IMR-90 (cell line): ENCODE results near the gene NUP107. TPM values are rescaled to one million over a fixed set of nuclear protein-coding genes. Genes with fewer than 3 reads are reported as not detected.

Experiments
- ATAC-seq: fragments of 200-7000 bp; cut with Tn5 transposase; 2 replicates; pipeline ENCODE4 v1.9.1; 2020; ENCODE audit warnings: low read depth, mild to moderate bottlenecking, moderate library complexity
- BruUV-seq: library from RNA; stranded (reverse); fragments of 400-500 nt; replicated peaks from 2 replicates; lab custom pipeline; 2021; lab: Mats Ljungman, UMichigan
- CTCF ChIA-PET: fragments of 300-600 bp; formaldehyde crosslinking; extraction: SDS; loops from one replicate; lab custom pipeline; 2021; ENCODE audit warnings: antibody characterized with exemption; lab: Yijun Ruan, JAX
- POLR2A ChIA-PET: fragments of 300-600 bp; sonication (Branson Sonifier 250); formaldehyde crosslinking; loops from one replicate; lab custom pipeline; 2022; ENCODE audit warnings: antibody characterized with exemption; ENCODE audit not compliant: unreplicated experiment; lab: Charles Lee
- DNase-seq: peaks from one replicate; pipeline ENCODE4 v3.0.0; 2013
- H2AFZ ChIP-seq: replicated peaks from 2 replicates; pipeline ENCODE3; 2013; ENCODE audit warnings: low read length, mild to moderate bottlenecking; ENCODE audit not compliant: poor library complexity
- H2AK5ac ChIP-seq: 2 replicates; pipeline ENCODE4 v1.6.1; 2013; ENCODE audit warnings: low read depth, low read length, inconsistent platforms
- H2AK9ac ChIP-seq: replicated peaks from 2 replicates; pipeline ENCODE3; 2013; ENCODE audit warnings: mild to moderate bottlenecking, low read depth, low read length, moderate library complexity; ENCODE audit not compliant: poor library complexity
- H2BK120ac ChIP-seq: 2 replicates; pipeline ENCODE4 v1.6.1; 2013; ENCODE audit warnings: low read depth, low read length, inconsistent platforms
- H2BK15ac ChIP-seq: 3 replicates; pipeline ENCODE4 v1.6.1; 2013; ENCODE audit warnings: low read depth, low read length, inconsistent platforms
- H2BK20ac ChIP-seq: 2 replicates; pipeline ENCODE4 v1.6.1; 2013; ENCODE audit warnings: low read depth, mild to moderate bottlenecking, inconsistent platforms, low read length, moderate library complexity
- H2BK5ac ChIP-seq: 2 replicates; pipeline ENCODE4 v1.6.1; 2013; ENCODE audit warnings: mild to moderate bottlenecking, low read depth, low read length, inconsistent platforms; ENCODE audit not compliant: poor library complexity, severe bottlenecking
- H3K14ac ChIP-seq: replicated peaks from 2 replicates; pipeline ENCODE4 v1.6.1; 2013; ENCODE audit warnings: low read depth, low read length, inconsistent platforms
- H3K18ac ChIP-seq: 2 replicates; pipeline ENCODE4 v1.6.1; 2013; ENCODE audit warnings: low read depth, low read length, control low read depth
- H3K23ac ChIP-seq: 2 replicates; pipeline ENCODE4 v1.6.1; 2013; ENCODE audit warnings: low read depth, low read length, inconsistent platforms
- H3K27ac ChIP-seq: 2 replicates; pipeline ENCODE4 v1.5.1; 2013; ENCODE audit warnings: mild to moderate bottlenecking, control low read depth, low read length; ENCODE audit not compliant: insufficient read depth
- H3K27me3 ChIP-seq: 2 replicates; pipeline ENCODE4 v1.6.1; 2013; ENCODE audit warnings: low read length; ENCODE audit not compliant: control insufficient read depth, insufficient read depth
- H3K36me3 ChIP-seq: 2 replicates; pipeline ENCODE4 v1.6.1; 2013; ENCODE audit warnings: low read length, mixed read lengths; ENCODE audit not compliant: control insufficient read depth, insufficient read depth
- H3K4ac ChIP-seq: 2 replicates; pipeline ENCODE4 v1.6.1; 2013; ENCODE audit warnings: low read depth, low read length, inconsistent platforms
- H3K4me1 ChIP-seq: 2 replicates; pipeline ENCODE4 v1.6.1; 2013; ENCODE audit warnings: low read length, mixed read lengths; ENCODE audit not compliant: control insufficient read depth, insufficient read depth
- H3K4me2 ChIP-seq: 2 replicates; pipeline ENCODE4 v1.6.1; 2013; ENCODE audit warnings: low read depth, mild to moderate bottlenecking, control low read depth, low read length, moderate library complexity
- H3K4me3 ChIP-seq: 2 replicates; pipeline ENCODE4 v1.5.1; 2013; ENCODE audit warnings: low read depth, mild to moderate bottlenecking, control low read depth, low read length, moderate library complexity; ENCODE audit not compliant: insufficient read depth
- H3K56ac ChIP-seq: 2 replicates; pipeline ENCODE4 v1.6.1; 2013; ENCODE audit warnings: low read length, inconsistent platforms; ENCODE audit not compliant: insufficient read depth; ENCODE audit errors: extremely low read depth
- H3K79me1 ChIP-seq, 2 experiments: 2 replicates each; pipeline ENCODE4 v1.6.1; 2013; ENCODE audit warnings: low read length in 2 of 2, inconsistent platforms in 1 of 2, low read depth in 1 of 2
- H3K9ac ChIP-seq: 2 replicates; pipeline ENCODE4 v1.6.1; 2013; ENCODE audit warnings: low read depth, low read length, control low read depth
- H3K9me1 ChIP-seq: 2 replicates; pipeline ENCODE4 v1.6.1; 2013; ENCODE audit warnings: low read length, inconsistent platforms; ENCODE audit not compliant: insufficient read depth
- H3K9me3 ChIP-seq: 2 replicates; pipeline ENCODE4 v1.6.1; 2013; ENCODE audit warnings: low read length; ENCODE audit not compliant: control insufficient read depth, insufficient read depth
- H4K20me1 ChIP-seq: 2 replicates; pipeline ENCODE4 v1.6.1; 2013; ENCODE audit warnings: low read length, inconsistent platforms; ENCODE audit not compliant: insufficient read depth
- H4K5ac ChIP-seq: 2 replicates; pipeline ENCODE4 v1.6.1; 2013; ENCODE audit warnings: mild to moderate bottlenecking, low read depth, low read length, control low read depth
- H4K8ac ChIP-seq, 2 experiments: 2 replicates each; pipeline ENCODE4 v1.6.1; 2013; ENCODE audit warnings: low read depth in 2 of 2, low read length in 2 of 2, control low read depth in 1 of 2, inconsistent platforms in 1 of 2
- H4K91ac ChIP-seq: 2 replicates; pipeline ENCODE4 v1.6.1; 2013; ENCODE audit warnings: low read depth, low read length, inconsistent platforms; ENCODE audit not compliant: insufficient read depth
- BHLHE40 ChIP-seq: fragments of 150-350 bp; IDR thresholded peaks from 2 replicates; pipeline ENCODE4 v1.6.1; 2016; ENCODE audit warnings: mild to moderate bottlenecking, low read depth, low read length
- CHD1 ChIP-seq: IDR thresholded peaks from 2 replicates; pipeline ENCODE4 v1.6.1; 2012; ENCODE audit warnings: low read depth, low read length, improper control_type of control experiment
- CTCF ChIP-seq: conservative IDR thresholded peaks from 2 replicates; pipeline ENCODE4 v1.5.1; 2012; ENCODE audit warnings: mild to moderate bottlenecking, low read depth, low read length, improper control_type of control experiment
- MAFK ChIP-seq: IDR thresholded peaks from 2 replicates; pipeline ENCODE4 v1.6.1; 2012; ENCODE audit warnings: low read depth, low read length, improper control_type of control experiment
- MXI1 ChIP-seq: IDR thresholded peaks from 2 replicates; pipeline ENCODE4 v1.6.1; 2012; ENCODE audit warnings: low read depth, mild to moderate bottlenecking, low read length, moderate library complexity, borderline replicate concordance
- RCOR1 ChIP-seq: IDR thresholded peaks from 2 replicates; pipeline ENCODE4 v1.6.1; 2012; ENCODE audit warnings: mild to moderate bottlenecking, low read length, improper control_type of control experiment; ENCODE audit not compliant: insufficient replicate concordance
- SMC3 ChIP-seq: fragments of 150-350 bp; IDR thresholded peaks from 2 replicates; pipeline ENCODE4 v1.6.1; 2016; ENCODE audit warnings: low read depth, mild to moderate bottlenecking, antibody characterized with exemption, low read length, moderate library complexity
- USF2 ChIP-seq: fragments of 150-350 bp; IDR thresholded peaks from 2 replicates; pipeline ENCODE4 v1.6.1; 2017; ENCODE audit warnings: mild to moderate bottlenecking, antibody characterized with exemption, low read length, low read depth
- WGBS, 2 experiments: methylation state at CpG; one replicate each; pipeline versions ENCODE4 v1.1.5 to v1.1.7; 2013; ENCODE audit warnings: missing lambda C conversion rate in 2 of 2; ENCODE audit not compliant: insufficient read length in 1 of 2; ENCODE audit errors: extremely low coverage in 2 of 2; 5-methylcytosine and 5-hydroxymethylcytosine counted together
- dilution Hi-C: fragments of 300-500 bp; cut with HindIII; formaldehyde crosslinking; loops from one replicate; pipeline ENCODE4 v1.14.3; 2018; ENCODE audit warnings: low sequenced_read_pairs; ENCODE audit not compliant: unreplicated experiment
- in situ Hi-C: fragments of 300-500 bp; cut with MboI; formaldehyde crosslinking; loops from 3 replicates; pipeline ENCODE4 v1.14.3; 2019; ENCODE audit warnings: low sequenced_read_pairs, inconsistent platforms, mixed read lengths
- intact Hi-C: fragments of 100-400 bp; cut with micrococcal nuclease; formaldehyde crosslinking; loops from 2 replicates; pipeline ENCODE4 v1.10.0; 2022
- polyA plus RNA-seq, 3 experiments: library from polyadenylated mRNA; depleted of rRNA; stranded (reverse); fragments of >200 nt; gene quantifications; 2 replicates each; pipeline ENCODE4 v1.2.3, GENCODE V29; 2012; ENCODE audit warnings: low replicate concordance in 1 of 3
- total RNA-seq: library from RNA; depleted of rRNA; stranded (reverse); fragments of >200 nt; gene quantifications from 2 replicates; pipeline ENCODE4 v1.2.3, GENCODE V29; 2012

NUP107 gene
- total and polyA plus RNA-seq, 2 of the 4 experiments (the other 2 are of a cell fraction): 34.5 to 69.7 TPM

- Histone ChIP-seq H2BK120ac (no peak overlapping the region), H4K20me1 (no peaks in the 10 kb centered on the region), H4K5ac (no peak overlapping the region), H3K4me1 (peaks cover 4% of the 10 kb centered on the region), H2AK9ac (no peak overlapping the region), H3K4ac (no peak overlapping the region), H2AFZ (no peak overlapping the region), H2BK20ac (no peak overlapping the region), H3K4me3 (no peak overlapping the region), H4K91ac (no peak overlapping the region), H3K4me2 (no peak overlapping the region), H3K9me3 (no peaks in the 10 kb centered on the region), H4K8ac (no peak overlapping the region), H3K56ac (no peak overlapping the region), H3K23ac (no peak overlapping the region), H3K79me1 (no peaks in the 10 kb centered on the region), H3K9me1 (peaks cover 3% of the 10 kb centered on the region; the same call in 1 of the 2 replicates), H3K18ac (no peak overlapping the region), H2AK5ac (no peak overlapping the region), H2BK5ac (no peak overlapping the region), H3K36me3 (no peaks in the 10 kb centered on the region), H2BK15ac (no peak overlapping the region), H3K14ac (no peak overlapping the region), H3K9ac (no peak overlapping the region), H3K27me3 (no peaks in the 10 kb centered on the region), H3K27ac (no peak overlapping the region)
- ChIA-PET POLR2A (no interaction called here), CTCF (no interaction called here)
- DNase-seq (no peak), ATAC-seq (no peak)
- intact Hi-C loops (no loop called here), dilution Hi-C loops (no loop called here), in situ Hi-C loops (no loop called here)
- no TSS peak for BruUV-seq
- no peak for TF ChIP-seq CTCF
- TF ChIP-seq CHD1: no peak
- no peak for TF ChIP-seq MXI1
- no peak for TF ChIP-seq SMC3
- no peak for TF ChIP-seq RCOR1
- no peak for TF ChIP-seq USF2
- TF ChIP-seq MAFK: no peak
- no peak for TF ChIP-seq BHLHE40
- 97% methylated on average over 5 of the region's 13 CpGs; no CpG with 5 or more reads in 1 of the 2 experiments for WGBS, 2 experiments
Measured at GRCh38 chr12:68790081-68790951, 103.5 kb downstream of the NUP107 start.
